CD4-positive, alpha-beta T cell treated with Interleukin-4 for 4 hours (primary cell): ENCODE data around the gene LMF2.
"Not testable (repeated sequence)": the region's sequence is repeated elsewhere in the genome, so short reads cannot be mapped to it uniquely, and the experiment has no call there.

ENCODE experiments used
- DNase-seq: peaks from one replicate; pipeline ENCODE4 v3.0.0-alpha.2; 2020

LMF2 gene

GRCh38 chr22:50522806-50523438 is 15.4 kb upstream of the LMF2 start:
- DNase-seq: no peak

- no peak for DNase-seq
Observed at GRCh38 chr22:50522208-50522805, 14.8 kb upstream of the LMF2 start.

GRCh38 chr22:50521710-50522109 is 14.2 kb upstream of the LMF2 start:
- no peak for DNase-seq

- DNase-seq: no peak
Observed at GRCh38 chr22:50520826-50521453, 13.4 kb upstream of the LMF2 start.

GRCh38 chr22:50520184-50520583 is 12.7 kb upstream of the LMF2 start:
- DNase-seq: not testable (repeated sequence)

GRCh38 chr22:50519151-50519550 is 11.6 kb upstream of the LMF2 start:
- DNase-seq: no peak

GRCh38 chr22:50518606-50519005 is 11.1 kb upstream of the LMF2 start:
- DNase-seq: no peak

- DNase-seq: no peak
Observed at GRCh38 chr22:50517495-50518260, 10.2 kb upstream of the LMF2 start.

GRCh38 chr22:50516891-50517290 is 9.4 kb upstream of the LMF2 start:
- DNase-seq: no peak

GRCh38 chr22:50516068-50516467 is 8.6 kb upstream of the LMF2 start:
- no peak for DNase-seq

GRCh38 chr22:50513175-50513574 is 5.7 kb upstream of the LMF2 start:
- no peak for DNase-seq

GRCh38 chr22:50508897-50509296 is 1.4 kb upstream of the LMF2 start:
- DNase-seq: no peak

- peak; percentile 96 for DNase-seq
Observed at GRCh38 chr22:50507991-50508884, 736 bp upstream of the LMF2 start, which contains the start of gene NCAPH2. NCAPH2 (plus strand) TSS chr22:50508224; CDS start chr22:50508338, 114 bp downstream.

- DNase-seq: no peak
Observed at GRCh38 chr22:50506611-50507420, 686 bp downstream of the LMF2 start.

GRCh38 chr22:50505776-50506610 is 1.5 kb downstream of the LMF2 start:
- no peak for DNase-seq

GRCh38 chr22:50505276-50505775 is 2.2 kb downstream of the LMF2 start:
- DNase-seq: no peak

- DNase-seq: no peak
Observed at GRCh38 chr22:50504369-50505211, 2.9 kb downstream of the LMF2 start.

- no peak for DNase-seq
Observed at GRCh38 chr22:50503475-50504145, 3.9 kb downstream of the LMF2 start.
